Subcutaneous adipose tissue (tissue), 4 donors: Measurements from ENCODE around the gene ARAP1. TPM values are rescaled to one million over a fixed set of nuclear protein-coding genes. Genes with fewer than 3 reads are reported as not detected.

Experiments used
- CTCF ChIP-seq: fragments of 450-650 bp; IDR thresholded peaks from one replicate; pipeline ENCODE4 v1.5.1; 2016; ENCODE audit warnings: low read depth, mild to moderate bottlenecking, control low read depth, antibody characterized with exemption, moderate library complexity
- total RNA-seq, 4 donors: library from RNA; depleted of rRNA; stranded (reverse); fragments of >200 nt; gene quantifications; one replicate each; pipeline ENCODE4 v1.1.0, GENCODE V29; 2016

Gene ARAP1
- total RNA-seq, 4 donors from 2014 or later: 35.1 to 161 (median 127) TPM

- TF ChIP-seq CTCF: no peak
These were observed 48.0 kb downstream of the ARAP1 start for GRCh38 chr11:72704028-72704782.

GRCh38 chr11:72703267-72704008 lies 48.8 kb downstream of the ARAP1 start:
- no peak for TF ChIP-seq CTCF

- no peak for TF ChIP-seq CTCF
These were observed 49.5 kb downstream of the ARAP1 start for GRCh38 chr11:72702577-72703241.

- TF ChIP-seq CTCF: no peak
These were observed 50.1 kb downstream of the ARAP1 start for GRCh38 chr11:72702096-72702495.

GRCh38 chr11:72701466-72701865 lies 50.7 kb downstream of the ARAP1 start:
- TF ChIP-seq CTCF: no peak

- TF ChIP-seq CTCF: no peak
These were observed 52.1 kb downstream of the ARAP1 start for GRCh38 chr11:72700146-72700545.

GRCh38 chr11:72697814-72698213 lies 54.4 kb downstream of the ARAP1 start:
- no peak for TF ChIP-seq CTCF
